ENCODE measurements around the gene BABAM2.
A peak's percentile ranks its signal among the peaks of the same experiment; 100 is the strongest.

BABAM2 gene

DNA sequence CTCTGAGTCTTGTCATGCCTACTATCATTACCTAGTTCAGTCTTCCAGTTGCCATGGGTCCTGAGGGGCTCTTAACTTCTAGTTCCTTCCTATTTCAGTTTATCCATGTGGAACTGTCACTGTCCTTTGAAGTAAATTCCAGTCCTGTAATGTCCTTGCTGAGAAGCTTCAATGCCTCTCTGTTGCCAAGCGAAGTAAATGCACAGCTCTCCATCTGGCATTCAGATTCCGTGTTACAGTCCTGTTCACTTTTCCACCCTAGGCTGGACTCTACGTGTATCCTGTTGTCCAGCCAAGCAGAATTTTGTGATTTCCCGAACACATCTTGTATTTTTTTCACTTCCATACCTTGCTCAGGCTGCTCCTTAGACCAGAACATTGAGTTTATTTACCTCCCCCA is 245.3 kb downstream of the BABAM2 start:
- no peak for DNase-seq

DNA sequence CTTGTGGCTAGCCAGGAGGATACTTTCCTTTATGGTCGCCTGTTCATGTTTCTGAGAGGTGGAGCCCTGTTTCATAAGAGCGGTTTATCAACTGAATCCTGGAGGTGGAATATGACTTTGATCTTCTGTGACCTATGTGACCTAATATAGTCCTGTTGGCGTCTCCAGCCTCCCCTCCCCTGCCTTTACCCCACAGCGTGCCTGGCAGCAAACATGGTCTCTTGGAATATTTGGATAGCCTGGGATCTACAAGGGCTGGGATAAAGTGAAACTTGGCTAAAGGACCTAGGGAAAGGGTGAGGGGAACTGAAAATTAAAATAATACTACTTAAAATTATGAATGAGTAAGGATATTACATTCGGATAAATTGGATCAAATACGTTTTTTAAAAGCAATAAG is 246.0 kb downstream of the BABAM2 start:
- no peak for DNase-seq

DNA sequence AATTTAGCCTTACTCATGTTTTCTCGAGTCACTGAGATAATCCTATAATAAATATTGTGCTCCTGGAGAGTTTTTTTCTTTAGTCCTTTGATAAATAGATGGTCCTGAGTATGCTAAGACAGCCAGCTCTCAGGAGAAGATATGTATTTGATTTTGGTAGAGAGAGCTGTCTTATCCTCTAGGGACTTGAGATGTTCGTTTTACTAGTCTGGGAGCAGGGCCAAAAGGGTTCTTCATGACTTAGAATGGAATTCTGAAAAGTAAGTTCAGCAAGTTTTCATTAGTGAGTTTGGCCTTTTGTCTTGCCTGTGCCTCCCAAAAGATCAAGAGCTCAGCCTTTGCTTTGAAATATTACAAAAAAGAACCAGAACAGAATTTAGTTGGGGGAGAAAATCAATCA is 246.7 kb downstream of the BABAM2 start:
- DNase-seq, result no peak

DNA sequence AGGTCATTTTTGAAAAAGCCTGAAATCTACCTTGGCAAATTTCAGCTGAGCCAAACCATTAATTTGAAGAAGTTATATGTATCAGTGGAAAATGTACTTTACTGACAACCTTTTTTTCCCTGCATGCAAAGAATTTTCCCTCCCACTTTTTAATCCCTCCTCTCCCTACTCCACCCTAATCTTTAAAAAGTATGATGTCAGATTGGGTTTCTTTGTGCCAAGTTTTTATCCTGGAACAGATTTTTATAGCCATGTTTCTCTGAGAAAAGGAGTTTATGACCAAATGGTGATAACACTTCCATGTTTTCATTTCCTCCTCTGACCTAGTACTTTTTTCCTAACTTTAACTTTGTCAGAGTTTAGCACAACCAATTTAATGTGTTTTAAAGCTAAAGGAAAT is 251.9 kb downstream of the BABAM2 start:
- DNase-seq, result no peak

DNA sequence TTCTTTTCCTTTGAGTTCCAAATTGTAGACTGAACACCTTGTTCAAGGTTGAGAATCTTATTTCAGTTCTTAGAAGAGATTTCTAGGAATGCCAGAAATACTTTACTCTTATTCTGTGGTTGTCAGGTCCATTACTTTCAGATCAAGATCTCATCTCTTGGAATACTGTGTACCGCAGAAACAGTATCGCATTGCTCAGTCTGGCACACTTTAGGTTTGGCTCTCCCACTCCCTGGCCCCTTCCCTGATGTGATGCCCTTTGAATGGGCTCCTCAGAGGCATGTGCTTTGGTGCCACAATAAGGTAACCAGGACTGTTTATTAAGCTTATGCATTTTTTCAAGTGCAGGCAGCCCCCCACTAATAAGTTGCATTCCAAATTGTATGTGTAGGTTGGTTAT is 257.5 kb downstream of the BABAM2 start:
- no peak for DNase-seq

DNA sequence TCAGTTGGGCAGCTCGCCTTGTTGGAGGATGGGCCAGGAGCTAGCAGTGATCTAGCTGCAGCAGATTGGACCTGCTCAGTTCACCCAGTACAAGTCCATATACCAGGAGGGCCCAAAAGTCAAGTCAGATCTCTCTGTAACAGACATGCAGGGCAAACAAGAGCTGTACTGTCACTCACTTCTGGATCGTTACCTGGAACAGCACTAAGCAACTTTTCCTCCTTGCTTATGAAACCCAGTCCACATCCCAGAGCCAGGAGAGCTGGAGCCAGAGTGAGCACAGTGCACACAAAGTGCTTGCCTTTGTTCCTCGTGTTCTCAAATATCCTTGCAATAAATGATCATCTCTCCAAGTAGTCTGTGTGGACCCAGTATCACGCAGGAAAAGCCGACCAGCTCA is 258.0 kb downstream of the BABAM2 start:
- DNase-seq, result no peak

DNA sequence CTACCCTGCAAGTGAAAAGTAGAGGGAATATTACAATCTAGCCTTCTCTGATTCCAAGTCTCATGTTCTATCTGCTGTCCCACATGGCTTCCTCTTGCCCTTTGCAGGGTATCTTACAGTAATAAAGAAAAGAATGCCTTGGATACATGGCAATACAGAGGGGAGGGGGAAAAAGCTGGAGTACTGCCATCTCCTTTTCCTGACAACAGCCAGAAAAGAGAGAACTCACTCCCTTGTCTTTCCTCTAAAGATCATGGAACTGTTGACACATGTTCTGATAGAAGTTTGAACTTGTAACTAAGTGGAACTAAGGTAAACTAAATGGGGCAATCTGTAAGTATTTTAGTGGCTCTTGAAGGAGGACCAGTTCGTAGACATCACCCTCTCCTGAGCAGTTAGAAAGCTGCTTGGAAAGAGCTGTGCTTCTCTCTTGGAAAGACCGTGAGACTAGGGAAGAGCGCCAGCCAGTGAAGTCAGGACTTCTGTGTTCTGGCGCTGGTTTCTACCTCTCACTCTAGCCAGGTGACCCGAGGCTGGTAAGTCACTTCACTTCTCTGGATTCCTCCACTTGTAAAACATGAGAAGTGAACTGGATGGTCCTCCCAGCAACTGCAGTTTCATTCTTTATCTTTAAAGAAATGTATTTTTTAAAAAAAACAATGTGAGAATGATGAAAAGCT is 259.8 kb downstream of the BABAM2 start:
- DNase-seq, result no peak

DNA sequence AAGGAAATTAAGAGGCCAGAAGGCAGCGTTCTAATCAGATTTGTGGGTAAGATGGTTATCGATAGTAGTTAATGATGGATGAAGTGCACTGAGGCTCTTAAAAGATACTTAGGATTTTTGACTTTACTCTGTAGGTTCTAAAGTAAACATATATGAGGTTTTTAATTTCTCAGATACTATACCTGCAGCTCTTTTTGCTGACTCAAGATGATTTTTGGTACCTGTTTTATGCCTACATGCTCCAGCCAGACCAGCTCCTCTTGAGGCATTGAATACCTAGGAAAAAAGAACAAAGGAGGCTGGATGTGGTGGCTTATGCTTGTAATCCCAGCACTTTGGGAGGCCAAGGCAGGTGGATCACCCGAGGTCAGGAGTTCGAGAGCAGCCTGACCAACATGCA is 260.5 kb downstream of the BABAM2 start:
- no peak for DNase-seq

DNA sequence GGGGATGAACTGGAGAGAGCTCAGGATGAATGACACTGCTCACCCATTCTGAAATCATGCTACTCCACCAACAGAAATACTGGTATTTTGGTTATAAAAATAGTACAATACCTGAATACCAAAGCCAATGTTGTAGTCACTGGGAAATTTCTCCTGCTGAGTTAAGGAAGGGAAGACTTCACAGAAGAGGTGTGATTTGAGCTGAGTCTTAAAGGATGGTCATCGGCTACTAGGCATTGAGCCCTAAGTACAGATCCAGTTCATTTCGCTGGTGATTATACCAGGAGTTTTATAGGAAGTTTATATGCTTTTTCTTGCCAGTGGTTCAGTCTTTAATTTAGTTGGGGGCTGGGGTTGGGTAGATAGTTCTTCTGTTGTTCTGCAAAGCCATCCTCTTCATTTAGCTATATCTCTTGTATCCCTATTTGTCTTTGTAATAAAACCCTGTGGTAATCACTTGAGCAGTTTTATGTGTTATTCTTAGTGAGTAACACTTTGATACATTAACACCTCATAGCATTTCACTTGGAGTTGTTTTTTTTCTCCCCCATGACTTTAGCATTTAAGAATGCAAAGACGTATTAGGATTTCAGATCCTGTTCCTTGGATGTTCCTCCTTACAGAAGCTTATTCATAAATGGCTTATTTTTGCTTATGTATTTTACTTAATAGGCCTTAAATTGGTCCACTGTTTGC is 262.2 kb downstream of the BABAM2 start:
- no peak for DNase-seq

DNA sequence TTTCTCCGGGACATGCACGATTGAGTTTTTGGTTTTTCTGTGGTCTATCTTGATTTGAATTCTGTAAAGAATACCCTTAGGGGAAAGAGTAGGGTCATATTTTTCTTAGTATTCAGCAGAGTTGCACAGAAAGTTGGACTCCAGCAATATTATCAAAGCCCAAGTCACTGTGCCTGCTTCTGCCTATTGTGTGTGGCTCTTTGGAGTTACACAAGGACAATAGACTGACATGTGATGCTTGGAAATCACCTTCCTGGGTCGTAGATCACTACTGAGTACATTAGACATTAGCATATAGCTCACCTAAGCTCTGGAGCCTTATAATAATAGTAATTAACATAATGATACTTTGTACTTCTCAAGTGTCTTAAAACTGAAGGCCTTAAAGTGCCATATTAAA is 263.3 kb downstream of the BABAM2 start:
- no peak for DNase-seq

DNA sequence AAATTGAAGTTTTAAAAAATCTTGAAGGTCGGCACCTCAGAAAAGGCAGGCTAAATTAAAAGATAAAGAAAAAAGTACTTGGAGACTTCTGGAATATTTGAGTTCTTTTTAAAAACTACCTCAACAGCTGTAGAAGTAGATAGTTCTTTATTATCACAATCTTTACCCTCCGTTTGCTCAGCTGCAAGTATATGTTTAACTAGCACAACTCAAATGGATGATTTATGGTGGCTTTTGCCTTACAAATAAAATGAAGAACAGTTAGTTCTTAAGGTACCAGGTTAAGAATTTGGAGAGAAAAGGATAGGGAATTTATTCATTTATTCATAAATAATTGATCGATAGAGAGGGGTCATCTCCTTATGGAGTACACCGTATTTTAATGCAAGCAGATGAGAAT is 264.6 kb downstream of the BABAM2 start:
- DNase-seq, result no peak

DNA sequence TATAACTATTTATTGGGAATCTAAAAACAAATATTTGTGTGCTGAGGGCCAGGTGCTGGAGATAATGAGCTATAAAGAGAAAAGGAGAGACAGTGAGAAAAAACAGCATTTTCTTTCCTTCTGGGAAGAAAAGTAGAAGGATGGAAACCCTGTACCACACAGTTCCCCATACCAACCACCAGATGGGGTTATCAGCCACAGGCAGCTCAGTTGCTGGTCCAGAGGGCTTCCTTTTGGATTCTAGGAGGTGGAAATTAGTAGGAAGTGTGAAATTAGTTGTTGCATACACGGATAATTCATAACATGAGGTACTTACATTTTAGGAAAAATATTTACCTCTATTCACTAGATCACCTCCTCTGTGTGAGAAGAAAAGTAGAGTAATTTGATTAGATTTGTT is 265.1 kb downstream of the BABAM2 start:
- peak; percentile 14 for DNase-seq

DNA sequence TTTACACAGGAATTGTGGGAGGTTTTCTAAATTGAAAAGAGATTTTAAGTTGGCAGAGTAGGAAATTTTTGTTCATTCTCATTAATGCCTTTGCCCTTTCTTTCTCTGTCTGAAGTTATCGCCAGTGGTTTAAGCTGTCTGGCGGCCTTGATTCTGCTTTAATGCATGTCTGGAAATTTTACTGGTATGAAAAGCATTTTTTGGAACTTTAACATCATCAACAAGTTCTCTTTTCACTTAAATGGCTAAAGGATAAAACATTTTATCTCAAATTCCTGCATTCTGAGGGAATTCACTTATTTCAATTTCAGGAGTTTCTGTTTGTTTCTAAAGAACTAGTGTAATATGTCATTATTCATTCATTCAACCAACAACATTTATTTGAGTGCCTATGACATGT is 268.3 kb downstream of the BABAM2 start:
- DNase-seq, result no peak

DNA sequence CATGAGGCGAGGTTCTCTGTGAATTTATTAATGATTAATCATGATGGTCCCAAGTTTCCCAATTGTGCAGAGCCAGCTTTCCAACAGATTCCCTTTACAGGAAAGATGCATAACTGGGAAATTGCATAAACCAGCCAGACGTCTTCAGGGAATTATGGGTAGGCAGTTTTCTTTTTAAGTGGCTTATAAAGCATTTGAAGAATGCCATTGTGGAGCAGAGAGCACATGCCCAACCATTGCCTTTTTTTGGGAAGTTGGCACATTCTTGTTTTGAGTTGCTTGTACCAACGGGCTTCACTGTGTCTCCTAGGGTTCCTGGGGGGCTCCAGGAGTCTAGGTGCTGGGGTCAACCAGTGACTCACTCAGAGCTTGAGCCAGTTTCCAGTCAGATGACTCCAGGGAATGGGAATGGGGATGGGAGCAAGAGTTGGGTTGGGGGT is 270.5 kb downstream of the BABAM2 start:
- DNase-seq, result no peak

DNA sequence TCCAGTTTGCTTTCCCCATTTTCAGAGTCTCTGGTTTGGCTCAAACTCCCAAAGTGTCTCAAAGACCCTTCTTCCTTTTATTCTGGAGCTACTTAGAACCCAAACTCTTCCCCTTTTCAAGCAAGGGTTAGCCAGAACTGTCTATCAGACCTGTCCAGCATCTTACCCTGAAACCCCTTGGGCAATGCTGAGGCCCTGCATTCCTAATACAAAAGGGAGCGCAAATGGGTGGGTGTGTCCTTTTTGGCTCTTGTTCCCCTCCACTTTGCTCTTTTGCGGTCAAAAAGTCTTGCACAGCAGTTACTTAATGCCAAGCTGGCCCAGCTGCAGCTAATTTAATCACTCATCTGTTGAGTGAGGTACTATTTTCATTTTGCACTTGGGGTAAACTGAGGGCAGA is 270.9 kb downstream of the BABAM2 start:
- DNase-seq, result no peak

DNA sequence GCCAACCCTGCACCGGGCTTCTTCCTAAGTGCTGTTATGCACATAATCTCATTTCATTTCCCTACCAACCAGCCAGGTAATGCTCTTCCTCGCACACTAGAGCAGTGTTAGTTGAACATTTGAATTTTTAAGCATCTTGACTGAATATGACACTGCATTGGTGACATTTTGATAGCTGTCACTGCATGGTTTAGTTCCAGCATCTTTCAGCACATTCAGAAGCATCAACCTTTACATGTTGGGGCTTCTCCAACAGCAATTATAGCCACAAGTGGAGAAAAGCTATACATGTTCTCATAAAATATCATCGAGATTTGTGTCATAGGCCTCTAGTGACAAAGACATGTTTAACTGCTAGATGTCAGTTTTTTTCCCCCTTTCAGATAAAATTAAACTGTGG is 272.0 kb downstream of the BABAM2 start:
- DNase-seq, result no peak

DNA sequence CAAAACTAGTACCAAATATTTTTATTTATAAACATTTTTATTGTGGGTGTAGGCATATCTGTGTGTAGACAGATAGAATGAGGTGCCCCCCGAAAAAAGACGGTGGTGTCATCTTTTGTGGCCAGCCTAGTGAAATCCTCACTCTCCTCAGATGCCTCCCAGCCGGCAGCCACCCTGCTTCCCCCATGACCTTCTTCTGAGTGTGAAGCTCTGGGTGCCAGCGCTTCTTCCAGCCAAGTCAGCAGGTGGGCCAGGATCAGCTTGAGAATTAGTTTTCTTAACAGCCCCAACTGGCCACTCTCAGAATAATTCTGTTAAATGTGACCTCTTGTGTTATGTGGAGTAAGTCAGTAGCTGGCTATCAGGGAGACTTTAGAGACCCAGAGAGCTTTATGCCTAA is 272.5 kb downstream of the BABAM2 start:
- no peak for DNase-seq

DNA sequence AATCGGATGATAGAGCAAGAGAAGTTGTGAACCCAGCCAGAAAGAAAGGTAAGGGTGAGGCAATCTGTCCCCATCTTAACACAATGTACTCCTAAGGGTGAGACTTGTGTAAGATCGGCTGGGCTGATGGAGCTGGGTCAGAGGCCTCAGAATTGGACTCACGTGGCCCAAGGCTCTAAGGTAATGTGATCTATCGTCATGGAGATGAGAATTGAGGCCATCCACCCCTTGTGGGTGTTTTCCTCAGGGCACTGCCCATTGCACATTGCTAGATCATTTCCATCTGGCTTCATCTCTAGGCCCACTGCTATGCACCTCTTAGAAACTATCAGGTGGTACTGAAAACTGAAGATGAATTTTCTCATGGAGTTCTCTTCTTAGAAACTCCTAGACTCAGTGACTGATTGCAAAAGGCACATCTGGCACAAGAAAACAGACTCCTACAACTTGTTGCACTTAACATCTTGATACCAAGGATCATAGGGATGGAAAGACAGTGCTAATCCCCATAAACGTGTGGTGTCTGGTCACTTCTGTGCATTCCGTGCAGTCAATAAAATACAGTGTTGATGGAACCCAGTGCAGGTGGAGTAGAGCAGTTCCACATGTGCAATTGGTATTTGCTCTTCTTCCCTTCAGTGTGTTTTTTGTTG is 273.2 kb downstream of the BABAM2 start:
- no peak for DNase-seq

DNA sequence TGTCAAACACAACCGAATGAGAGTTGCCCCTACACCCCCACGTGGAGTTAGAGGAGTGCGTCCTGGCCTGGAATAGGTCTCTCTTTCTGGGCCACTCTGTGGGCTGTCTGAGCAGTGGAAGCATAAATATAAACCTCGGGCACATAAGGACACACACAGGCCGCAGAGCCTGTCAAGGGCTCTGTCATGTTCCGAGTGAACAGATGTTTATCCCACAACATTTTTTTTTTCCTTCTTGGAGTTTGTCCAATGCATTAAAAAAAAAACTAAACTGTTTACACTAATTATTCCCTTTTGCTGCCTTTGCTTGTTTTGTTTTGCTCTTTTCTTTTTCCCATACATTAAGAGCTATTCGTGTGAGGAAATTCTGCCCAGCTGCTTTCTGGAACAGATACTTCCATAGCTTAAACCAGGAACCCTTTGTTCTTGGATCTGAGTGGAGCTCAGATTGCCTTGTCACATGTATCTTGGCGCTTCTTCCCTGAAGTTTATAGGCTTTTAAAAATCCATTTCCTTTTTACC is 273.8 kb downstream of the BABAM2 start:
- DNase-seq, result no peak

DNA sequence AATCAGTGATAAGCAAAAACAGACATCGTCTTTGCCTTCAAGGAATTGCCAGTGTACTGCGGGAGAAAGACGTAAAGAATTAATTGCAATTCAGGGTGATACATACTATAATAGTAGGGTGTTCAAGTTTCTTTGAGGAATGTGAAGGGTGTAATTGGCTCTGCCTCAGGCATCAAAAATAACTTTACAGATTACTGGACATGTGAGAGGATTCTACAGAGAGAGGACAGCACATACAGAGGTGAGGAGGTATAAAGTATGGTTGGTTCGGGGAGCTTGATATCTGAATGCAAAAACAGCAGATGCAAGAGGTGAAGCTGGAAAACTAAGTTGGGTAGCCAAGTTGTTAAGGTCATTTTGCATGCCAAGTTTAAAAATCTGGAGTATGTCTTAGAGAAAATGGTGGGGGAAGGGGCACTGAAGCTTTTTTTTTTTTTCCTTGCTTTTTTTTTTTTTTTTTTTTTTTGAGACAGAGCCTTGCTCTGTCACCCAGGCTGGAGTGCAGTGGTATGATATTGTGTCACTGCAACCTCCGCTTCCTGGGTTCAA is 274.6 kb downstream of the BABAM2 start:
- no peak for DNase-seq

DNA sequence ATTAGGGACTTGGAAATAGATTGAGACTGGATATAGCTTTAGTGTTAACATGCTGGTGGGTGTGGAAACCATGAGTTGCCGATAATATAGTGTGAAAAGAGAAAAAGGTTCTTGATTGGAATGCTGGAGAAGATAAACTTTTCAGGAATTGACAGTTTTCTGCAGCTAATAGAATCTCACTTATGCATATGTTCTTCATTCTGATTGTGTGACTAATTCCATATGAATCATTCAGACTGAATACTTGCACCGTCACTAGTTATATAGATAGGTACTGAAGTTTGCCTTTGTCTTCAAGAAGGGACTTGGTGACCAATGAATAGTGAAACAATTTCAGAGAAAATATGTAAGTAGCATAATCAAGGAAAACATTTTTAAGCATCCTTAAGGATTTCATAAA is 276.4 kb downstream of the BABAM2 start:
- DNase-seq, result no peak

DNA sequence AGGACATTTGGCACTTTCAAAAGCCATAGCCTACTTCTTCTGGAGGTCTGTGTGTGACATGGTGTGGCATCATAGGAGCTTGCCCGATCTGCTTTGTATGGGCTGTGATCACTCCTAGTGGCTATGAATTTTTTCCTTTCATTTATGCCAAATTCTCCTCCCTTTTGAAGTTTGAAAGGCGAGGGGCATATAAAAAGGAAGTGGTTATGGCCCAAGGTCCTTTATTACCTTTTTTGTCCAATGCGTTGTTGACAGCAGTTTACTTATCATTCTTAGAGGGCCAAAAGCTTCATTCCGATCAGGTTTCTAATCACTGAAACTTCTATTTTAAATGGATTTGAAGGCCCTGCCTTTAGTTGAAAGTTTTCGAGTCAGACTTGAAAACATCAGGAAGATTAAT is 277.8 kb downstream of the BABAM2 start:
- no peak for DNase-seq

DNA sequence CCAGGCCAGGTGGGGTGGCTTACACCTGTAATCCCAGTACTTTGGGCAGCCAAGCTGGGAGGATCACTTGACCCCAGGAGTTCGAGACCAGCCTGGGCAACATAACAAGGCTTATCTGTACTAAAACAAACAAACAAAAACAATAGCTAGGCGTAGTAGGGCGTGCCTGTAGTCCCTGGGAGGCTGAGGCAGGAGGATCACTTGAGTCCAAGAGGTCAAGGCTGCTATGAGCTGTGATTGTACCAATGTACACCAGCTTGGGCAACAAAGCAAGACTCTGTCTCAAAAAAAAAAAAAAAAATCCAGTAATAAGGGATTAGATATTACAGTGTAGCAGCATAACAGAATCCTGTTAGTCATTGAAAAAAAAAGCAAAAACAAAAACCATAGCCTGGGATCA is 279.0 kb downstream of the BABAM2 start:
- DNase-seq, result no peak

Measured in DMS153 (cell line).